Astrocyte of the hippocampus (primary cell): Measurements from ENCODE around the gene HSFX2.
"Not testable (repeated sequence)": the region's sequence is repeated elsewhere in the genome, so short reads cannot be mapped to it uniquely, and the experiment has no call there.

Experiments
- DNase-seq: peaks from one replicate; pipeline ENCODE4 v3.0.0; 2011; ENCODE audit warnings: low read depth, low spot score

Gene HSFX2

GRCh38 chrX:149595214-149595613 lies at the start of gene HSFX2:
Gene HSFX2, minus strand, starts transcription at chrX:149595314. Its CDS starts 614 bp downstream, at chrX:149594700.
- DNase-seq, result not testable (repeated sequence)

GRCh38 chrX:149643496-149643895 lies 48.4 kb upstream of the HSFX2 start:
- no peak for DNase-seq

GRCh38 chrX:149641835-149642234 lies 46.7 kb upstream of the HSFX2 start:
- DNase-seq, result no peak

GRCh38 chrX:149641432-149641831 lies 46.3 kb upstream of the HSFX2 start:
- no peak for DNase-seq

GRCh38 chrX:149639568-149639967 lies 44.5 kb upstream of the HSFX2 start:
- no peak for DNase-seq

- peak; percentile 84 for DNase-seq
Observed at GRCh38 chrX:149638860-149639259, 43.7 kb upstream of the HSFX2 start.

- DNase-seq, result no peak
Observed at GRCh38 chrX:149633511-149633910, 38.4 kb upstream of the HSFX2 start.

- peak; percentile 76 for DNase-seq
Observed at GRCh38 chrX:149631234-149632165, 36.4 kb upstream of the HSFX2 start, which contains the start of gene TMEM185A. Gene TMEM185A, minus strand, starts transcription at chrX:149631792. Its CDS starts 212 bp downstream, at chrX:149631580.

- peak; percentile 49 for DNase-seq
Observed at GRCh38 chrX:149630681-149631233, 35.6 kb upstream of the HSFX2 start.

GRCh38 chrX:149629730-149630387 lies 34.7 kb upstream of the HSFX2 start:
- no peak for DNase-seq

GRCh38 chrX:149628768-149629167 lies 33.7 kb upstream of the HSFX2 start:
- no peak for DNase-seq

- no peak for DNase-seq
Observed at GRCh38 chrX:149628280-149628679, 33.2 kb upstream of the HSFX2 start.

- not testable (repeated sequence) for DNase-seq
Observed at GRCh38 chrX:149626829-149627228, 31.7 kb upstream of the HSFX2 start.

GRCh38 chrX:149619662-149620061 lies 24.5 kb upstream of the HSFX2 start:
- not testable (repeated sequence) for DNase-seq

- DNase-seq, result no peak
Observed at GRCh38 chrX:149618871-149619270, 23.8 kb upstream of the HSFX2 start.

GRCh38 chrX:149611623-149612175 lies 16.6 kb upstream of the HSFX2 start:
- no peak for DNase-seq

GRCh38 chrX:149610511-149610910 lies 15.4 kb upstream of the HSFX2 start:
- no peak for DNase-seq

- no peak for DNase-seq
Observed at GRCh38 chrX:149607699-149608098, 12.6 kb upstream of the HSFX2 start.

GRCh38 chrX:149605248-149605885 lies 10.3 kb upstream of the HSFX2 start:
- not testable (repeated sequence) for DNase-seq

- DNase-seq, result not testable (repeated sequence)
Observed at GRCh38 chrX:149598603-149599002, 3.5 kb upstream of the HSFX2 start.

GRCh38 chrX:149595943-149596342 lies 829 bp upstream of the HSFX2 start:
- not testable (repeated sequence) for DNase-seq
